ENCODE results near the gene SCAMP4.

The SCAMP4 gene

GRCh38 chr19:1865172-1866010 lies 39.8 kb upstream of the SCAMP4 start:
- TF ChIP-seq REST (IDR thresholded peaks at IDR 0.05; ENCODE audit: insufficient read depth in 1 of 2, low read depth in 2 of 2, low read length in 2 of 2) (no peak), SIN3A (IDR thresholded peaks at IDR 0.05; ENCODE audit: borderline replicate concordance, insufficient read depth, low read length) (no peak), FOXP2 (optimal IDR thresholded peaks at IDR 0.05; ENCODE audit: borderline replicate concordance, extremely low read depth, extremely low read length, insufficient read depth) (no peak), POLR2AphosphoS5 (IDR thresholded peaks at IDR 0.05; ENCODE audit: low read depth, low read length) (no peak), TAF1 (IDR thresholded peaks at IDR 0.05; ENCODE audit: borderline replicate concordance, insufficient read depth, low read length) (no peak)

GRCh38 chr19:1866693-1867348 lies 38.4 kb upstream of the SCAMP4 start:
- TF ChIP-seq FOXP2 (optimal IDR thresholded peaks at IDR 0.05; ENCODE audit: borderline replicate concordance, extremely low read depth, extremely low read length, insufficient read depth), result no peak
- no peak for TF ChIP-seq POLR2AphosphoS5 (IDR thresholded peaks at IDR 0.05; ENCODE audit: low read depth, low read length)
- TF ChIP-seq REST (IDR thresholded peaks at IDR 0.05; ENCODE audit: insufficient read depth in 1 of 2, low read depth in 2 of 2, low read length in 2 of 2), result no peak
- no peak for TF ChIP-seq SIN3A (IDR thresholded peaks at IDR 0.05; ENCODE audit: borderline replicate concordance, insufficient read depth, low read length)
- no peak for TF ChIP-seq TAF1 (IDR thresholded peaks at IDR 0.05; ENCODE audit: borderline replicate concordance, insufficient read depth, low read length)

- no peak for TF ChIP-seq FOXP2 (optimal IDR thresholded peaks at IDR 0.05; ENCODE audit: borderline replicate concordance, extremely low read depth, extremely low read length, insufficient read depth)
- TF ChIP-seq POLR2AphosphoS5 (IDR thresholded peaks at IDR 0.05; ENCODE audit: low read depth, low read length), result no peak
- TF ChIP-seq REST (IDR thresholded peaks at IDR 0.05; ENCODE audit: insufficient read depth in 1 of 2, low read depth in 2 of 2, low read length in 2 of 2), result no peak
- TF ChIP-seq SIN3A (IDR thresholded peaks at IDR 0.05; ENCODE audit: borderline replicate concordance, insufficient read depth, low read length), result no peak
- no peak for TF ChIP-seq TAF1 (IDR thresholded peaks at IDR 0.05; ENCODE audit: borderline replicate concordance, insufficient read depth, low read length)
Measured at GRCh38 chr19:1867349-1867724, 37.9 kb upstream of the SCAMP4 start.

GRCh38 chr19:1868971-1869370 lies 36.2 kb upstream of the SCAMP4 start:
- no peak for TF ChIP-seq TAF1 (IDR thresholded peaks at IDR 0.05; ENCODE audit: borderline replicate concordance, insufficient read depth, low read length)
- no peak for TF ChIP-seq POLR2AphosphoS5 (IDR thresholded peaks at IDR 0.05; ENCODE audit: low read depth, low read length)

GRCh38 chr19:1871140-1871597 lies 34.0 kb upstream of the SCAMP4 start:
- TF ChIP-seq SIN3A (IDR thresholded peaks at IDR 0.05; ENCODE audit: borderline replicate concordance, insufficient read depth, low read length) (no peak), TAF1 (IDR thresholded peaks at IDR 0.05; ENCODE audit: borderline replicate concordance, insufficient read depth, low read length) (no peak)

GRCh38 chr19:1871630-1872029 lies 33.6 kb upstream of the SCAMP4 start:
- TF ChIP-seq POLR2AphosphoS5 (IDR thresholded peaks at IDR 0.05; ENCODE audit: low read depth, low read length) (no peak), REST (IDR thresholded peaks at IDR 0.05; ENCODE audit: insufficient read depth in 1 of 2, low read depth in 2 of 2, low read length in 2 of 2) (no peak), FOXP2 (optimal IDR thresholded peaks at IDR 0.05; ENCODE audit: borderline replicate concordance, extremely low read depth, extremely low read length, insufficient read depth) (no peak), TAF1 (IDR thresholded peaks at IDR 0.05; ENCODE audit: borderline replicate concordance, insufficient read depth, low read length) (no peak), SIN3A (IDR thresholded peaks at IDR 0.05; ENCODE audit: borderline replicate concordance, insufficient read depth, low read length) (no peak)
